GM12878 (cell line): ENCODE data around the gene GDE1. TPM values are rescaled to one million over a fixed set of nuclear protein-coding genes. Genes with fewer than 3 reads are reported as not detected.
"Not testable (repeated sequence)": the region's sequence is repeated elsewhere in the genome, so short reads cannot be mapped to it uniquely, and the experiment has no call there.

Experiments
- ATAC-seq: fragments of 200-7000 bp; cut with Tn5 transposase; 3 replicates; pipeline ENCODE4 v1.9.1; 2020; ENCODE audit warnings: mild to moderate bottlenecking, moderate library complexity
- BruUV-seq: library from RNA; stranded (reverse); fragments of 400-500 nt; replicated peaks from 2 replicates; lab custom pipeline; 2021; lab: Mats Ljungman, UMichigan
- CTCF ChIA-PET: fragments of 300-600 bp; sonication (Branson Sonifier 250); formaldehyde crosslinking; extraction: SDS; loops from one replicate; lab custom pipeline; 2021; ENCODE audit warnings: inconsistent platforms; lab: Yijun Ruan, JAX
- POLR2A ChIA-PET: fragments of 350-600 bp; formaldehyde crosslinking; extraction: SDS; loops from one replicate; lab custom pipeline; 2021; ENCODE audit warnings: inconsistent platforms; lab: Charles Lee
- RAD21 ChIA-PET: fragments of 300-600 bp; sonication (Branson Sonifier 250); formaldehyde crosslinking; loops from one replicate; lab custom pipeline; 2023; ENCODE audit warnings: antibody characterized with exemption; ENCODE audit not compliant: unreplicated experiment; lab: Charles Lee
- SMC1A ChIA-PET: fragments of 300-600 bp; sonication (Branson Sonifier 250); formaldehyde crosslinking; loops from one replicate; lab custom pipeline; 2023; ENCODE audit not compliant: unreplicated experiment, uncharacterized antibody; lab: Charles Lee
- DNase-seq: peaks from one replicate; pipeline ENCODE4 v3.0.0-alpha.2; 2011; ENCODE audit warnings: low read depth, low spot score
- FAIRE-seq: peaks from 3 replicates; lab custom pipeline; 2011; peaks lifted over from hg19 to GRCh38; lab: Jason Lieb, UNC
- H2AFZ ChIP-seq: 2 replicates; pipeline ENCODE4 v1.6.0; 2011; ENCODE audit warnings: low read depth, low read length, control low read depth; ENCODE audit not compliant: control insufficient read depth
- H3K27ac ChIP-seq: 2 replicates; pipeline ENCODE4 v1.5.1; 2011; ENCODE audit warnings: control low read depth; ENCODE audit not compliant: control insufficient read depth, insufficient read depth
- H3K27me3 ChIP-seq, 2 experiments: replicated peaks in 1 of 2; 2 replicates each; pipeline versions ENCODE4 v1.6.0 to v1.6.1; 2011; ENCODE audit warnings: low read length in 1 of 2; ENCODE audit not compliant: control insufficient read depth in 2 of 2, insufficient read depth in 2 of 2
- H3K36me3 ChIP-seq, 2 experiments: 2 replicates each; pipeline ENCODE4 v1.5.1; 2011; ENCODE audit warnings: low read length in 1 of 2; ENCODE audit not compliant: control insufficient read depth in 2 of 2, insufficient read depth in 2 of 2
- H3K4me1 ChIP-seq: 2 replicates; pipeline ENCODE4 v1.6.1; 2011; ENCODE audit warnings: mild to moderate bottlenecking, low read length, moderate library complexity, mixed read lengths; ENCODE audit not compliant: control insufficient read depth, insufficient read depth
- H3K4me2 ChIP-seq: 2 replicates; pipeline ENCODE4 v1.6.0; 2011; ENCODE audit warnings: control low read depth; ENCODE audit not compliant: control insufficient read depth, insufficient read depth
- H3K4me3 ChIP-seq: fragments of 200-600 bp; sonication (generic); 2 replicates; pipeline ENCODE4 v1.5.1; 2016
- H3K79me2 ChIP-seq: 2 replicates; pipeline ENCODE4 v1.6.0; 2011; ENCODE audit warnings: low read length; ENCODE audit not compliant: control insufficient read depth, insufficient read depth
- H3K9ac ChIP-seq: 2 replicates; pipeline ENCODE4 v1.8.0; 2011; ENCODE audit warnings: low read length, control low read depth, mixed read lengths; ENCODE audit not compliant: control insufficient read depth, insufficient read depth
- H3K9me3 ChIP-seq: replicated peaks from 3 replicates; pipeline ENCODE4 v1.5.1; 2011; ENCODE audit warnings: mild to moderate bottlenecking, low read length; ENCODE audit not compliant: control insufficient read depth, insufficient read depth
- H4K20me1 ChIP-seq: 2 replicates; pipeline ENCODE4 v1.6.0; 2011; ENCODE audit not compliant: control insufficient read depth, insufficient read depth
- ETV6 ChIP-seq, 2 experiments: fragments of 450-650 bp in 1 of 2; IDR thresholded peaks in 1 of 2; conservative IDR thresholded peaks in 1 of 2; 2 replicates each; pipeline ENCODE4 v1.6.1; 2014; ENCODE audit warnings: antibody characterized with exemption in 1 of 2, borderline replicate concordance in 1 of 2, low read depth in 1 of 2, mild to moderate bottlenecking in 1 of 2, moderate library complexity in 1 of 2
- FOXK2 ChIP-seq: fragments of 450-650 bp; IDR thresholded peaks from 2 replicates; pipeline ENCODE4 v1.6.1; 2017; ENCODE audit warnings: mild to moderate bottlenecking, moderate library complexity
- GABPA ChIP-seq: IDR thresholded peaks from 2 replicates; pipeline ENCODE4 v1.6.1; 2014; ENCODE audit warnings: antibody characterized with exemption, low read depth, mild to moderate bottlenecking, inconsistent platforms
- MYB ChIP-seq: fragments of 150-350 bp; IDR thresholded peaks from 2 replicates; pipeline ENCODE4 v1.6.1; 2014; ENCODE audit warnings: mild to moderate bottlenecking, low read depth, low read length, borderline replicate concordance
- RAD21 ChIP-seq: IDR thresholded peaks from 2 replicates; pipeline ENCODE4 v1.6.1; 2011; ENCODE audit warnings: mild to moderate bottlenecking, low read depth, low read length, moderate library complexity; ENCODE audit not compliant: insufficient read depth
- ZNF384 ChIP-seq: IDR thresholded peaks from 2 replicates; pipeline ENCODE4 v1.6.1; 2012; ENCODE audit warnings: low read depth, mild to moderate bottlenecking, low read length, improper control_type of control experiment, borderline replicate concordance
- WGBS: methylation state at CpG from one replicate; pipeline ENCODE4 v1.1.6; 2016; ENCODE audit warnings: low lambda C conversion rate; ENCODE audit not compliant: insufficient replicate concordance, insufficient coverage; ENCODE audit errors: missing lambda C conversion rate; 5-methylcytosine and 5-hydroxymethylcytosine counted together
- in situ Hi-C: fragments of 300-500 bp; cut with MboI; formaldehyde crosslinking; loops from 9 replicates; pipeline ENCODE4 v1.14.3; 2018; ENCODE audit warnings: mixed read lengths
- intact Hi-C: fragments of 100-400 bp; cut with micrococcal nuclease; formaldehyde crosslinking; loops from one replicate; pipeline ENCODE4 v1.14.2; 2022; ENCODE audit not compliant: unreplicated experiment
- polyA plus RNA-seq, 11 experiments: library from polyadenylated mRNA; depleted of rRNA in 4 of 11; unstranded in 6 of 11; stranded (reverse) in 5 of 11; fragments of >200 nt; fragmentation: Nextera tagmentation in 4 of 11; fragmentation: Illumina TruSeq in 1 of 11; extraction: Ambion mirVana in 4 of 11; extraction: Trizol in 1 of 11; gene quantifications; 1 replicate in 1 of 11; 2 replicates in 10 of 11; pipeline versions ENCODE4 v1.2.1 to v1.2.3, GENCODE V29; 2011 to 2016; ENCODE audit warnings: inconsistent platforms in 2 of 11, missing spikeins in 2 of 11, low read depth in 1 of 11
- total RNA-seq, 4 experiments: library from RNA; depleted of rRNA in 3 of 4; stranded (reverse); fragments of >200 nt in 3 of 4; fragmentation: Illumina TruSeq in 1 of 4; extraction: Trizol in 1 of 4; gene quantifications; 2 replicates each; pipeline versions ENCODE4 v1.2.1 to v1.2.3, GENCODE V29; 2013 to 2021
- TF ChIP-seq, protein P1 (sequence below): IDR thresholded peaks from 2 replicates; pipeline ENCODE4 v1.6.1; 2011; ENCODE audit warnings: borderline replicate concordance, low read depth, mild to moderate bottlenecking, moderate library complexity, mixed read lengths, low read length; ENCODE audit not compliant: insufficient read depth; ENCODE audit errors: extremely low read length

The GDE1 gene
- total and polyA plus RNA-seq, 10 of the 15 experiments (the other 5 are each of a cell fraction or from before 2014, with no cell fraction given): 14.8 to 31.8 (median 21.0) TPM

DNA sequence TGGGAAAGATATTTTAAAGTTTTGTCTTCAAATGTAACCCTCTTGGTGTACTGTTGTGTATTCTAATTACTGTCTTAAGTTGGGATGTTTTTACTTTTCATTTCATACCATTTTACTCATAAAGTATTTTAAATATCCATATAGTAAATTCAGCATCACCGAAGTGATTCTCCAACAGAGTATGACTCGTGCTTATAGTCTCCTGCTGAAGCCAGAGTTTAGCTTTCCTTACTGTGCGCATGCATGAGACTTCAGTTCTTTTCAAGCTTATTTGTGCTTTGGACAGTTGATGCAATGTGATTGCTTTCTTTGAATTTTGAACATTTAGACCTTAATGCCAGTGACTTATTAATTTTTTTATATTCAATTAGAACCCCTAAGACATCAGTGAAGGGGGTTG lies 26.2 kb upstream of the GDE1 start:
- RAD21 ChIA-PET: no interaction called here
- POLR2A ChIA-PET: interaction anchor here (0.8 kb wide), 1 partner anchor 9 kb away, joined by 3 read pairs; no protein-coding TSS in a partner anchor

DNA sequence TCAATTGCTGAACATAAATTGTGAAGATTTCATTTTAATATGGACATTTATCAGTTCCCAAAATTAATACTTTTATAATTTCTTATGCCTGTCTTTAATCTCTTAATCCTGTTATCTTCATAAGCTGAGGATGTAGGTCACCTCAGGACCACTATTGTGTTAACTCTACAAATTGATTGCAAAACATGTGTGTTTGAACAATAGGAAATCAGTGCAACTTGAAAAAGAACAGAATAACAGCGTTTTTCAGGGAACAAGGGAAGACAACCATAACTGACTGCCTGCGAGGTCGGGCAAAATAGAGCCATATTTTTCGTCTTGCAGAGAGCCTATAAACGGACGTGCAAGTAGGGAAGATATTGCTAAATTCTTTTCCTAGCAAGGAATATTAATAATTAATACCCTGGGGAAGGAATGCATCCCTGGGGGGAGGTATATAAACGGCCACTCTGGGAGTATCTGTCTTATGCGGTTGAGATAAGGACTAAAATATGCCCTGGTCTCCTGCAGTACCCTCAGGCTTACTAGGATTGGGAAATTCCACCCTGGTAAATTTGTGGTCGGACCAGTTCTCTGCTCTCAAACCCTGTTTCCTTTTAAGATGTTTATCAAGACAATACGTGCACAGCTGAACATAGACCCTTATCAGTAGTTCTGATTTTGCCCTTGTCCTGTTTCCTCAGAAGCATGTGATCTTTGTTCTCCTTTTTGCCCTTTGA lies 21.5 kb upstream of the GDE1 start:
- ATAC-seq, FAIRE-seq, H3K27ac ChIP-seq, H3K79me2 ChIP-seq, H3K27me3 ChIP-seq, H3K4me3 ChIP-seq, BruUV-seq, H3K9ac ChIP-seq, DNase-seq, in situ Hi-C loops, H4K20me1 ChIP-seq, SMC1A ChIA-PET, H3K4me1 ChIP-seq, H2AFZ ChIP-seq, H3K4me2 ChIP-seq, H3K9me3 ChIP-seq, POLR2A ChIA-PET, intact Hi-C loops: not testable (repeated sequence)
- peaks cover 1 to 15% of the 10 kb centered on the region in 2 experiments; a peak in 3 of 4 replicates for H3K36me3 ChIP-seq
- WGBS: 90% methylated on average over 10 of the region's 10 CpGs
- ChIA-PET RAD21 (interaction anchor here (1.3 kb wide), 1 partner anchor 18 kb away, joined by 3 read pairs; no protein-coding TSS in a partner anchor), CTCF (interaction anchor here (6.9 kb wide), 1 partner anchor 12 kb away, joined by 51 read pairs; the partner anchor contains the start of gene VPS35L)

More for the DNA sequence above, 26.2 kb upstream of the GDE1 start:
- ATAC-seq (no peak), DNase-seq (no peak), FAIRE-seq (no peak)
- no peaks in the 10 kb centered on the region for H3K9me3 ChIP-seq
- H2AFZ ChIP-seq: no peak overlapping the region
- no peaks in the 10 kb centered on the region for H3K4me1 ChIP-seq
- BruUV-seq: no TSS peak
- no peak overlapping the region for H3K4me2 ChIP-seq
- peaks cover 0 to 7% of the 10 kb centered on the region in 2 experiments; a peak in 2 of 4 replicates for H3K36me3 ChIP-seq
- H4K20me1 ChIP-seq: no peaks in the 10 kb centered on the region
- H3K27me3 ChIP-seq: no peaks in the 10 kb centered on the region
- CTCF ChIA-PET: interaction anchor here (1.8 to 2.7 kb wide), 2 partner anchors 11 to 45 kb away, joined by 6 to 20 read pairs; no protein-coding TSS in a partner anchor
- TF ChIP-seq MYB (no peak), RAD21 (no peak), ZNF384 (no peak), FOXK2 (no peak), ETV6 (conservative IDR thresholded peaks at IDR 0.05 in 1 of 2, IDR thresholded peaks at IDR 0.05 in 1 of 2; ENCODE audit: borderline replicate concordance in 1 of 2, low read depth in 1 of 2) (no peak), GABPA (no peak)
- TF ChIP-seq, protein P1, sequence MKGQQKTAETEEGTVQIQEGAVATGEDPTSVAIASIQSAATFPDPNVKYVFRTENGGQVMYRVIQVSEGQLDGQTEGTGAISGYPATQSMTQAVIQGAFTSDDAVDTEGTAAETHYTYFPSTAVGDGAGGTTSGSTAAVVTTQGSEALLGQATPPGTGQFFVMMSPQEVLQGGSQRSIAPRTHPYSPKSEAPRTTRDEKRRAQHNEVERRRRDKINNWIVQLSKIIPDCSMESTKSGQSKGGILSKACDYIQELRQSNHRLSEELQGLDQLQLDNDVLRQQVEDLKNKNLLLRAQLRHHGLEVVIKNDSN: no peak
- 71% methylated on average over 3 of the region's 3 CpGs for WGBS
- intact Hi-C loops: no loop called here
- SMC1A ChIA-PET: no interaction called here
- no peak overlapping the region for H3K9ac ChIP-seq
- H3K79me2 ChIP-seq: no peaks in the 10 kb centered on the region
- no peak overlapping the region for H3K27ac ChIP-seq
- in situ Hi-C loops: no loop called here
- H3K4me3 ChIP-seq: no peak overlapping the region
